HG03558 (cell line): ENCODE results near the gene KCNA4.
"Not testable (repeated sequence)": the region's sequence is repeated elsewhere in the genome, so short reads cannot be mapped to it uniquely, and the experiment has no call there.

Source experiments
- ATAC-seq: cut with Tn5 transposase; IDR thresholded peaks from one replicate; pipeline ENCODE4 v1.9.1; 2021; ENCODE audit warnings: moderate number of reproducible peaks; ENCODE audit not compliant: unreplicated experiment; ENCODE audit errors: extremely low read depth

The KCNA4 gene

DNA sequence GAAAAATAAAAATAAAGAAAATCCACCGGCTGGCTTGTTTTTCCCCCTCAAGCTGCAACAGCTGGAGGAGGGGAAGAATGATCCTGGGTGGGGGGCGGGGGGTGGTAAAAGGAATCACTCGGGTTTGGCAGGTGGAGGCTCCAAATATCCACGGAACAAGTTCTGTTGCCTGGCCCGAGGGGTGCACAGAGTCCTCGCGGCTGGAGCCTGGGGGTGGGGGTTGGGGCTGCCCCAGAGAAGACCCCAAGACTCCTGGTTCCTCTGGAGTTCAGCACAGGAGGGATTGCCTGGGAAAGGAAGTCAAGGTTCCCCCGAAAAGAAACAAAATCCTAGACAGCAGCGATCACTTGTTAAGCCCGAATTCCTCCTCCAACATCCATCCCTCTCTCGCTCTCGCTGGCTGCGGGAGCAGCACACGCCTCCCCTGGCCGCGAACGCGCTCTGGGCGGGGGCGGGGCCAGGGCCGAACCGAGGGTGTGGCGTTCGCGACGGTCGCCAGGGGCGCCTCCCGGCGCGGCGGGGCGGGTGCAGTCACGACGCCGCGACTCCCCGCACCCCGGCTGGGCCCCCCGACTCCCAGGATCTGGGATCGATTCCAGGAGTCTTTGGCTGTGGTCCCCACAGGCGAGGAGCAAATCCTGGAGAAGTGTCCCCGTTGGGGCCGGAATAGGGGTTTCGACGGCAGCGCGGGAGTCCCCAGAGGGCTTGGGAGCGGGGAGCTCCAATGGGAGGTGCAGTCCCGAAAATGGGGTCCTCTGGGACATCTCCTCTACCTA lies at the start of gene KCNA4:
TSS of gene KCNA4 (minus strand) at position 443 of the 776 bp plus-strand sequence. CDS start 4,352 bp downstream, outside the sequence.
- ATAC-seq = no peak

DNA sequence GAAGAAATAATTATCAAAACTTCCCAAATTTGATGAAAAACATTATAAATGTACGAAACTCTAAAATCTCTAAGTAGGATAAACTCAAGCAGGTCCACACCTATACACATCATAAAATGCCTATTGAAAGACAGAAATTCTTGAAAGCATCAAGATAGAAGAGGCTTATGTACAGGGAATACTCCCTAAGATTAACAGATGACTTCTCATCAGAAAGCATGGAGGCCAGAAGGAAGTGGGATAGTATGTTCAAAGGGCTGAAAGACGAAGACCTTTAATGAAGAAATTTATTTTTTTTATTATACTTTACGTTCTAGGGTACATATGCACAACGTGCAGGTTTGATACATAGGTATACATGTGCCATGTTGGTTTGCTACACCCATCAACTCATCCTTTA lies 45.3 kb upstream of the KCNA4 start:
- no peak for ATAC-seq

DNA sequence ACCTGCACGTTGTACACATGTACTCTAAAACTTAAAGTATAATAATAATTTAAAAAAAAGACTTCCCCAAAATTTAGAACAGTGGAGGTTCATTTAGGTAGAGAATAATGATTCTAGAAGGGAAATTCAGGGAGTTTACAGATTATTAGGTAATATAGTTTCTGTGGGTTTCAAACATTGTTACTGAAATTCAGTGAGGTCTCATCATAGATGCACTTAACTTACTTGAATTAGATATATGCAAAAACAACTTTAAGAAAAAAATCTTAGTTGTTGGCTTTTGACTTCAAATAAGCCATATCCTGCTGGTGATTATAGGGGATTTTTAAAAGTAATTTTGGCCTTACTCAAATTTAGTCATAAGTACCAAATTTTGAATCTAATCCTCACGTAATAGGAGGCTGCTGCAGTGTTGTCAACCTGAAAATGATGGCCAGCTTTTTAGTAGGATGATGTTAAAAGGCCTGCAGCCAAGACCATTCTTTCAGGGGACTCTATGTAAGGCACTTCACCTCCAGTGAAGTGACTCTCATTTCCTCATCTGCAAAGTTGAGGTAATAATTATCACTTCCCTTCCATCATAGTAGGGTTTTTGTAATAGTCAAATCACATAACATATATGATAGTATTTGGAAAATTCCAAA lies 42.5 kb upstream of the KCNA4 start:
- ATAC-seq = no peak

DNA sequence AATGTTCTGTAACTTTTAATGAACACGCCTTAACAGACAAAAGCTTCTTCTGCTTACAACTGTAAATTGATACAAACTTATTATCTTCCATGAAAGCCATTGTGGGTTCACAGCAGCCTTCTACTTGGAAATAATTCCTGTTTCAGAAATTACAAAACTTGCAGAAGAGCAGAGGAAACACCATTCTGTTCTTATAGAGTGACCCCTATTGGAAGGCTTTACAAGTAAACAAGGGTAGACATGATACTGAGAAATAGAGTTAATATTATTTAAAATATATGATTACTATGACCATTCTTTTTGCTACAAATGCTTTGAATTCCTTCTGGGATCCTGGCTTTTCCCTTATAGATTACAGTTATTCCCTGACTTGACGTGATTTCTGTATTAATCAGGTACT lies 32.4 kb upstream of the KCNA4 start:
- no peak for ATAC-seq

DNA sequence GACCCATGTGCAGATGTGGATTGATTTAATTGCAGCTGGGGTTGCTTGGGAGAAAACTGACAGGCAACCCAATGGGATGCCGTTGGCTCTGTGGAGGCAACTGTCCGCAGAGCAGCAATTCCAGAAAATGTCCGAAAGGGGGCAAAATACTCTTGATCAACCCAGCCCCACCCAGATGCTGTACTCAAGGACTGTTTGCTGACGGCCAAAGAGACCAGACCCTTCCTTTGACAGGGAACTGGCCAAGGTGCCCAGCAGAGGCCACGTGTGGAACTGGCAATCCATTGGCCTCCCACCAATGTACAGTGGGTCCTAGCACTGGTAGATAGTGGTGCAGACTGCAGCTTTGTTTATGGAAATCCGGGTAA lies 29.7 kb upstream of the KCNA4 start:
- ATAC-seq = no peak

DNA sequence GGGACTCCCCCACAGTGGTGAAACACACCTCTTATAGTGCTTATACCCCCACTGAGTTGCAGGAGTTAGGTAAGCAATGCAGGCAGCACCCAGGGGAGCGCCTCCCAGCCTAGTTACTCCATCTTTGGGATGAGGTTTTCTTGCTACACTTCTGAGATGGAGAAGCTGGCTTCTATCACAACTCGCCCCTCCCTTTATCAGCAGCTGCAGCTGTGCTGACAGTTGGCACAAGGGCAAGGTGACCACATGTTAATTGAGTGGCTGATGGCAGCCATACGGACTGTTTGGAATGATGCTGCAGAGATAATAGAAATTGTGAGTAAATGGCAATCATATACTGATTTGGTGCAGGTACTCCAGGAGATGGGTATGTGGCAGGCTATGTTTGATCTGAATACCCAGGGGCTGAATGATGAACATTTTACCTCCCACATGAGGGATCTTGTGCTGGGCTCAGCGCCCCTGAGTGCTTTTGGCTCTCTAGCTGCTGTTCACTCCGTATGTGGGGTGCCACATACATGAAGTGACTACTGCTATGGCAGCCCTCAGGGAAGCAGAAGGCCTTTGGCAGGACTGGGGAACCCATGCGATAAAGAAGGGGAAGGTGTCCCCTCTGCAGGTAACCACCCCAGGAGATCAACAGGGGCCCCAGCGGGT lies 29.2 kb upstream of the KCNA4 start:
- no peak for ATAC-seq

DNA sequence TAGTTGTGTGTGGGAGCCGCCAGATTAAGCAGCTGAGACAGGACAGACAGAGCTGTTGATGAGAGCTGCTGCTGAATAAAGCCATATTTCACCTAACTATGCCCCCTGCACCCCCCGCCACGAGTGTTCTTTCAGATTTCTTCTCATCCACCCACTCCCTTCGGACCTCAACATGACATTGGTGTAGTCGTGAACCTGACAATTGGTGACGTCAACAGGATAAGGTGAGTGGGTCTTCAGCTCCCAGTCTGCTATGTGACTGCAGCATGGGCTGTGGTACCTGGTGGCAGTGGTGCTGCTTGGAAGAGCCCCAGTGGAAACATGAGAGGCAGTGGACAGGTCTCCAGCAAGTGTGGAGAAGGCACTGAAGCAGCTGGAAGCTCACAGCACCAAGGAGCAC lies 28.3 kb upstream of the KCNA4 start:
- ATAC-seq = no peak

DNA sequence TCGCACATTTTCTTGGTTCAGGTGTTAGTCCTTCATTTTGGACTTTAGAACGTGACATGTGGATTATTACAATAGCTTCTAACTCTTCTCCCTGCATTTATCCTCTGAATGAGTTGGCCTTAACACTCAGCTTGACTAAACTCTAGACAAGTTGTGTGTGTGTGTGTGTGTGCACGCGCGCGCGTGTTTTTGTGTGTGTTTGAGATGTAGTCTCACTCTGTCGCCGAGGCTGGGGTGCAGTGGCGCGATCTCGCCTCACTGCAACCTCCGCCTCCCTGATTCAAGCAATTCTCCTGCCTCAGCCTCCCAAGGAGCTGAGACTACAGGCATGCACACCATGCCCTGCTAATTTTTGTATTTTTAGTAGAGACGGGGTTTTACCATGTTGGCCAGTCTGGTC lies 24.3 kb upstream of the KCNA4 start:
- no peak for ATAC-seq

DNA sequence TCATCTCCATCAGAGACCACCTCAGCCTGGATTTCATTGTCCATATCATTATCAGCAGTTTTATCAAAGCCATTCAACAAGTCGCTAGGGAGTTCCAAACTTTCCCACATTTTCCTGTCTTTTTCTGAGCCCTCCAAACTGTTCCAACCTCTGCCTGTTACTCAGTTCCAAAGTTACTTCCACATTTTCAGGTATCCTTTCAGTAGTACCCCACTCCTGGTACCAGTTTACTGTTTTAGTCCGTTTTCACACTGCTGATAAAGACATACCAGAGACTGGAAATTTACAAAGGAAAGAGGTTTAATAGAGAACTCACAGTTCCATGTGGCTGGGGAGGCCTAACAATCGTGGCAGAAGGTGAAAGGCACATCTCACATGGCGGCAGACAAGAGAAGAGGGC lies 17.9 kb upstream of the KCNA4 start:
- not testable (repeated sequence) for ATAC-seq

DNA sequence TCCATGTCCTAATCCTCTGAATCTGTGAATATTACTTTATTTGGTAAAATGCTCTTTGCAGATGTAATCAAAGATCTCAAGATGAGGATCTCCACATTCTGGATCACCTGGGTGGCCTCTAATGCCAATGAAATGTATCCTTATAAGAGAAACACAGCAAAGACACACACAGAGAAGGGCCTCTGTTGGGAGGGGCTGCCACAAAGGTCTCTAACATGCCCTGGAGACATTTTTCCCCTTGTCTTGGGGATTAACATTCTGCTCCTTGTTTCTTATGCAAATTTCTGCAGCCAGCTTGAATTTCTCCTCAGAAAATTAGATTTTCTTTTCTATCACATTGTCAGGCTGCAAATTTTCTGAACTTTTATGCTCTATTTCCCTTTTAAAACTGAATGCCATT lies 17.3 kb upstream of the KCNA4 start:
- not testable (repeated sequence) for ATAC-seq

DNA sequence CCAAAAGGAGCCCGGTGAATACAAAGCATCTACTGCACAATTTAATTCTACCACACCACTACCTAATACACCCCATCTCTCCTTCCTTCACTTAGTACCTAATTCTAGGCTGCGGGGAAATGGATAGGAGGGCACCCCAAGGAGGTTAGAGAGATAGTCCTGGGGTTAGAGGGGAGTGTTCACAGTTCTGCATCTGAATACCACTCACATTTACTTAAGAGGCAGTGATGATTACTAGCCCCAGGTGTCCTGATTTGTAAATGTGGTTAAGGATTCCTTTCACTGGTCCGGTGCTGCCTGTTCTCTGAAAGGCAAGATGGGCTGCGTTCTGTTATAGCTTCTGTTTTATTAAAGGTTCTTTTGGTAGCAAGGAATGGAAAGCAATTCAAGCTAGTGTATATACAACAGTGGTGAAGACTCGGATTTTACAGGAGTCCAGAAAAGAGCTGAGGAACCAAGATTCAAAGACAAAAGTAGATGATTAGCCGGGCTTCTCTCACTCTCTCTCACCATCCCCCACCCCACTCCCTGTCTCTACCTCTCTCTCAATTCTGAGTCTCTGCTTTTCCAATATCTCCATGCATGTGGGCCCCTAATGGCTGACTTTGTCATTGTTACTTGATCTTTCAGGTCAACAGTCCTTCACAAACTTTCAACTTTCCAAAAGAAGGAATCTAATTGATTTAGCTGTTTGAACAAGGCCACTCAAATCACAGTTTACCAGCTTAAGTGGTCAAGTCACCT lies 8.7 kb upstream of the KCNA4 start:
- ATAC-seq = no peak

DNA sequence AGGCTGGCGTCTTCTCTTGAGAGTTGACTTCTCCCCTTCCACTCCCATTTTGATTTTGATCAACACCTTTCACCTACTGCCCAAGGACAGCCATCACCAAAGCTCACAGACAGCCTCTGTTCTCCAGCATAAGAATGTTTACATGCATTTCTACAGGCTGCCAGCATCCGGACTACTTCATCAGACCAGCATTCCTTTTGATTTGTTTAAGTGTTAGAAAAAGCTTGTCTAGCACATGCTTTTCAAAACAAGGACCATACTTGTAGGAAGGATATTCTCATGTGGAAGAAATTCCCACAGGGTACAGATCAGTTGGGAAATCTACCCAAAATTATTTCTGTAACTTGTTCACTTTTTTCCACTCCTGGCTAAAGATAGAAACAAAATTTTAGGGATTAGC lies 6.2 kb upstream of the KCNA4 start:
- no peak for ATAC-seq

DNA sequence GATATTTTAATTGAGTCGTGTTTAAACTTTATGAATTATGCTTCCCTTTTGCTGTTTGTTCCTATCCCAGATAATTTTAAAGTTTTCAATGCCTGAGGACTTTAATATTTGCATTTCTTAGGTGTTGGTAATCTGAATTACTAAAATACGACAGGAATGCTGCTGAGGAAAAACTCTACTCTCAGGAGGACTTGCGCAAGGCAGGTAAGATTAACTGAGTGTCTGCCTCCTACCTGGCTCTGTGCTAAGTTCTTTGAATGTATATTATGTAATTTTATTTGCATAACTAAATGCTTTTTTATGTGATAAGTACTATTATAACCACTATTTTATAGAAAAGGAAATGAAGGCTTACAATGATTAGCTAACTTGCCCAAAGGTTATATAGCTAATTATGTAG lies 2.7 kb upstream of the KCNA4 start:
- no peak for ATAC-seq

DNA sequence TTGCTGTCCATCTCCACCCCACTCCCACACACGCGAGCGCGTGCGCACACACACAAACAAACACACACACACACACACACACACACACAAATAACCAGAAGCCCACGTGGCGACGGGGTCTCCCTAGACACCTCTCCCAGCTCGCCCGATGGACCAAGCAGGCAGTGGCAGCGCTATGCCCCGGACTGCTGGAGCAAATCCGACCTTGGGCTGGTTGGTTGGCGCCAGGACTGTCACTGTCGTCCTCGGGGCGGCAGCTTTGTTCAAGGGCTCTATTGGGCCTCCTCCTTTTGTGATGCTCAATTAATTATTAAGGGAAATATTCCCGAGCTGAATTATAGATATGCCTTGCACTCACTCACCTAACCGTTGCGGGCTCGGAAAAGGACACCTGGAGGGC lies 1.7 kb upstream of the KCNA4 start:
- no peak for ATAC-seq

DNA sequence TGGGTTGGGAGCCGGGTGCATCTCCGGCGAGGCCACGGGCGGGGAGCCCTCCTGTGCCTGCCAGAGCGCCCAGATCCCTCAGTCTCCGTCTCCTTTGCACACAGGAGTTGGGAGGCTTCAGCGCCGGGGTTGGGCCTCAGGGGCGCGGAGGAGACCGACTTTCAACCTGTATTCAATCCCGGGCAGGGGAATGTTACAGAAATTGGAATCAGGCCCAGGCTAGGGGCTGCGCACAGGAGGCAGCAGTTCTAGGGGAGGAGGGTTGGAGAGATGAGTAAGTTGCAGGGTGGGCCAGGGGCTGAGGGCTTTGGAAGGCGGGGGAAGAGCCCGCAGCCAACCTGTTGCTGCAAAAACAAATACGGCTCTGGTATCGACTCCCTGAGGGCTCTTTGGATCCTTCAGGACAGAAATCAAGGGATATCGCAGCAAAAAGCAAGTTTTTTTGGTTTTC lies 640 bp upstream of the KCNA4 start:
- ATAC-seq = no peak

DNA sequence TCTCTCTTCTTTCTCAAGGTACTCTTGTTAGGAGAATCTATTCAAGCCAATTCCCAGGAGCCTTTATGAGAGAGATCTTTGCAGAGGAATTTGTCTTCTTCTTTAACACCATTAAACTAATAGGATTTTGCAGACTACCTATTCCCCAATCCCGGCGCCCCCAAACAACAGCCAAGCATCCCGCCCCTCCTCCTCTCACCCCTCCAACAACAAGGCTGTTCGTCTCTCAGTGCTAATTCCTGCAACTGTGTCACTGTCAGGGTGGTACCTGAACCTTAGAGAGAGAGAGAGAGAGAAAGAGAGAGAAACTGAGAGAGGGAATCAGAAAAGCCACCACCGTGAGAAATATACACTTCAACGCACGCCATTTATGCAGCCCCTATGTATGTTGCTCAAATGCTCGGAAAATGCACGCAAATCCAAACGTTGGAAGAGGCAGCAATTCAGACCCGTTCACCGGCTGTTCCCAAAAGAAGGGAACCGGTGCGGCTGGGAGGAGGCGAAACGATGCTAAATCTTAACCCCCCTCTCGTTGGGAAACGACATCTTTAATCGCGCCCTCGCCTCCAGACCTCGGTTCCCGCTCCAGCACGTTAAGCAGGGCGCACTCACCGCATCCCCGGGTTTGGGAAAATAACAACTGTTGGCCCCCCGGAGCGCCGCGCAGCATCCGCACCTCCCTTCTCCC lies 961 bp downstream of the KCNA4 start:
- ATAC-seq = no peak

DNA sequence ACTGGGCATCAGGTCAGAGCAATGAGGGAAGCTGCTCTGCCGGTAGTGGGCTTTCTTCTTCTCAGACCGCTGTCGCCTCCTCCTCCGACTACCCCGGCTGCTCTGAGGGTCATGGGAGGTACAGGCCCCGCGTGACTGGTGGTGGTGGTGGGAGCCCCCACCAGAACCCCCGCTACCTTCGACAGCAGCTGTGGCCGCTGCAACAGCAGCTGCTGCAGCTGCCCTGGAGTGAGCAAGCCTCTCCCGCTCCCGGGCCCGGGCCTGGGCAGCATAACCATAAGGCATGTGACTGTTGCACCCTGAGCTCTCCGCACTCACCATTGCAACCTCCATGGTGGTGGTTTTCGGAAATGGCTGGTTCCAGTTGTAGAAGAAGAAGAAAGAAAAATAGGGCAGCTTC lies 4.5 kb downstream of the KCNA4 start:
- ATAC-seq = no peak

DNA sequence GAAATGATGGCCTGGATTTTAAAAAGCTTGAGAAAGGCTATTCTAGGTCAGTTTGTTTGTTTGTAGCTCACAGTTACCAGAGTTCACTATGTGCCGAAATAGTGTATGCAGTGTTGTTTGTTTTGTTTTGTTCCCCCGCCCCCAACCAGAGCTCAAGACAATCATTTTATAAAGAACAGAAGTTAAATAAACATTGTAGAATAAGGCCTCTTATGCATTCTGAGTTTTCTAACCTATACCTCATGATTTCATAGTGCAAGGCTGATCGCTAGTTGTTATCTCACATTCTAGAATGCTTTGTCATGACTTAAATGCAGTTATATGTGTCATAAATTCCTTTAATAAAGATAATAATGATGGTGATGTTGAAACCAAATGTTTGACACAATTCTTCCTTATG lies 7.8 kb downstream of the KCNA4 start:
- ATAC-seq = no peak

DNA sequence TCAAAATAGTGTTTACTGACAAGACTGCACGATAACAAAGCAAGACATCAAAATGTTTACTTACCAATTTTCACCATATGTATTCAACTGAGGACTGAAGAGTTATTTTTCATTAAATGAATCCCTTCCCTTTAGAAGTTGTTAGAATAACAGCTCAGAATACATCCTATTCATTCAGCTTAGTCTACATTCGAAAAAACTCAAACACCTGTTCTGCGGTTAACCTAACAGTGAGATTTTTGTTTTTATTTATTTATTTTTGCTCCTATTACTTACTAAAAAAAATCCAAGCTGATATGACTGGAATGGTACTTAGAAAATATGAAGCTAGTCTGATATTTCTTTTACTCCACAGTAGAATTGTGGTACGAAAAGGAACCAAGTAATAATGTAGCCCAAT lies 10.0 kb downstream of the KCNA4 start:
- no peak for ATAC-seq

DNA sequence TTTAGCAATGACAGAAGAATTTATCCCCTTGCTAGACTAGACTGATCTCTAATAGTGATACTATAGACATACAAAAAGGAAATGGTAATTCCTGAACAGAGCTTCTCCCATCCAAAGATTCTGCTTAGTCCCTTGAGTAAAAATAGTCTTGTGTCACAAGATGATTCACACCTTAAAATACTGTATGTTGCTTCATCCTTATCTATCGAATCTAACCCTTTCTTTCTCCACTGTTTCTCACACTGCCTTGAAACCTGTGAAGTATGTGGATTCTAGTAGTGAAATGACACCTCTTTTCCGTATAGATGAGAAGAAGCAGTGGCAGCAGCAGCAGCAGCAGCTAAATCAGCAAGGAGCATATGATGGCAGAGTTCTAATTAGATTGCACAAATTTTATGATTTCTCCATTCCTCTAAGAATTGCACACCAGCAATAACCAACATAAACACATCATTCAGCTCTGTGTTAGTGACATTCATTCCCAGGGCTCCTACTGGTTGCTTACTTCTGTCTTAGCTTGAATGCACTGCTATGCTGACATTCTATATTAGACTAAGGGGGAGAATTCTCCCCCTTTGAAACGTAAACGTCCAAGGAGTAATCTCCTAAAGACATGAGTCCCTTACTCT lies 14.6 kb downstream of the KCNA4 start:
- ATAC-seq = no peak
